Measurements from ENCODE around the gene DUSP6. TPM values are rescaled to one million over a fixed set of nuclear protein-coding genes. Genes with fewer than 3 reads are reported as not detected.

The DUSP6 gene
- 22.2 to 24.8 TPM (median 22.9 TPM) in 3 replicates for total RNA-seq

- peak; percentile 76 to 83 for DNase-seq (ENCODE audit: low spot score in 2 of 2, unreplicated experiment in 2 of 2)
- Mint-ChIP-seq H3K4me3 (peak within 1 kb of the TSS; percentile 84), H3K36me3 (no peaks in the 10 kb centered on the region), H3K9me3 (no peaks in the 10 kb centered on the region), H3K27me3 (ENCODE audit: low read depth) (peaks cover 33% of the 10 kb centered on the region), H3K4me1 (peaks cover 66% of the 10 kb centered on the region), H3K27ac (peak within 1 kb of the TSS; percentile 95)
- TF ChIP-seq CTCF (IDR thresholded peaks at IDR 0.05; ENCODE audit: unreplicated experiment): no peak
Observed at GRCh38 chr12:89352492-89353187, at the start of gene DUSP6. DUSP6 (minus strand) TSS chr12:89352501; CDS start chr12:89352039, 462 bp downstream.

- Mint-ChIP-seq H3K9me3 (peaks cover 6% of the 10 kb centered on the region), H3K27me3 (ENCODE audit: low read depth) (no peaks in the 10 kb centered on the region), H3K36me3 (no peaks in the 10 kb centered on the region), H3K27ac (no peak overlapping the region), H3K4me3 (no peak overlapping the region), H3K4me1 (no peaks in the 10 kb centered on the region)
- DNase-seq (ENCODE audit: low spot score in 2 of 2, unreplicated experiment in 2 of 2): no peak
- TF ChIP-seq CTCF (IDR thresholded peaks at IDR 0.05; ENCODE audit: unreplicated experiment): no peak
Observed at GRCh38 chr12:89401433-89402058, 49.2 kb upstream of the DUSP6 start.

GRCh38 chr12:89400415-89400814 lies 48.1 kb upstream of the DUSP6 start:
- H3K4me3 Mint-ChIP-seq: no peak overlapping the region
- no peak for DNase-seq (ENCODE audit: low spot score in 2 of 2, unreplicated experiment in 2 of 2)

GRCh38 chr12:89395712-89396111 lies 43.4 kb upstream of the DUSP6 start:
- H3K27ac Mint-ChIP-seq: no peak overlapping the region
- H3K9me3 Mint-ChIP-seq: no peaks in the 10 kb centered on the region
- no peak for DNase-seq (ENCODE audit: low spot score in 2 of 2, unreplicated experiment in 2 of 2)

More at GRCh38 chr12:89400415-89400814, 48.1 kb upstream of the DUSP6 start:
- no peaks in the 10 kb centered on the region for H3K4me1 Mint-ChIP-seq
- H3K36me3 Mint-ChIP-seq: no peaks in the 10 kb centered on the region
- H3K27me3 Mint-ChIP-seq (ENCODE audit: low read depth): no peaks in the 10 kb centered on the region
- peaks cover 6% of the 10 kb centered on the region for H3K9me3 Mint-ChIP-seq
- H3K27ac Mint-ChIP-seq: no peak overlapping the region
- TF ChIP-seq CTCF (IDR thresholded peaks at IDR 0.05; ENCODE audit: unreplicated experiment): no peak

GRCh38 chr12:89393551-89394121 lies 41.3 kb upstream of the DUSP6 start:
- Mint-ChIP-seq H3K9me3 (no peaks in the 10 kb centered on the region), H3K4me3 (no peak overlapping the region), H3K4me1 (peaks cover 29% of the 10 kb centered on the region), H3K36me3 (no peaks in the 10 kb centered on the region), H3K27ac (peak overlapping the region; percentile 11), H3K27me3 (ENCODE audit: low read depth) (no peaks in the 10 kb centered on the region)
- TF ChIP-seq CTCF (IDR thresholded peaks at IDR 0.05; ENCODE audit: unreplicated experiment): no peak
- DNase-seq (ENCODE audit: low spot score in 2 of 2, unreplicated experiment in 2 of 2): no peak

More at GRCh38 chr12:89395712-89396111, 43.4 kb upstream of the DUSP6 start:
- no peaks in the 10 kb centered on the region for H3K36me3 Mint-ChIP-seq
- no peak overlapping the region for H3K4me3 Mint-ChIP-seq
- no peaks in the 10 kb centered on the region for H3K27me3 Mint-ChIP-seq (ENCODE audit: low read depth)
- peaks cover 16% of the 10 kb centered on the region for H3K4me1 Mint-ChIP-seq
- TF ChIP-seq CTCF (IDR thresholded peaks at IDR 0.05; ENCODE audit: unreplicated experiment): no peak
